ENCODE results near the gene CDC26.

- no peak for TF ChIP-seq CTCF (IDR thresholded peaks at IDR 0.05 in 8 of 11, conservative IDR thresholded peaks at IDR 0.05 in 3 of 11)
- TF ChIP-seq POLR2A (IDR thresholded peaks at IDR 0.05), result no peak
- no peak for TF ChIP-seq POLR2AphosphoS5 (IDR thresholded peaks at IDR 0.05)
Observed at GRCh38 chr9:113290052-113290607, 14.8 kb upstream of the CDC26 start.
